Measurements from ENCODE around the gene SEPTIN8.

The SEPTIN8 gene

DNA sequence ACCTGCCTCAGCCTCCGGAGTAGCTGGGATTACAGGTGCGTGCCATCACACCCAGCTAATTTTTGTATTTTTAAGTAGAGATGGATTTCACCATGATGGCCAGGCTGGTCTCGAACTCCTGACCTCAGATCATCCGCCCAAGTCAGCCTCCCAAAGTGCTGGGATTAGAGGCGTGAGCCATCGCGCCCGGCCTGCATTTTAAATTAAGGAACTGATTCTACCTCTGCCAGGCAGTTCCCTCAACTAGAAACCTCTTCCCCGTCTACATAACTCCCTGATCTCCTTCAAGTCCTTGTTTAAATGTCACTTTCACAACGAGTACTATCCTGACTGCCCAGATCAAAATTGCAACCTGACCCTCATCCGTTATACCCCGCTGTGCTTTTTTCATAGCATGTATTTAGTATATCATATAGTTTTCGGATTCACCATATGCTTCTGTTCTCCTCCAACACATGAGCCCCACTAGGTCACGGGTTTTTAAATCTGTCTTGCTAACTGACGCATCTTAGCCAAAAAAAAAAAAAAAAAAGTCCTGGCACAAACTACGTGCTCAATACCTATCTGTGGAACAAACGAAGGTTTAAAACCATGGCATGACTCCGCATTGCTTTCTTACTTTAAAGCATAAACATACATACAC, 35.2 kb upstream of the SEPTIN8 start:
- no peak for TF ChIP-seq EZH2phosphoT487 (conservative IDR thresholded peaks at IDR 0.05; ENCODE audit: low read length)
- TF ChIP-seq CTCF (IDR thresholded peaks at IDR 0.05; ENCODE audit: insufficient read depth, low read length, poor library complexity, severe bottlenecking) = no peak
- no peak overlapping the region for H3K27ac ChIP-seq (ENCODE audit: low read depth, low read length)
- no peaks in the 10 kb centered on the region for H4K20me1 ChIP-seq (ENCODE audit: low read depth, low read length)
- no peaks in the 10 kb centered on the region for H3K9me3 ChIP-seq (ENCODE audit: insufficient read depth, low read length)
- H3F3A ChIP-seq (ENCODE audit: insufficient read depth) = no peaks in the 10 kb centered on the region
- no peak overlapping the region for H2AFZ ChIP-seq (ENCODE audit: low read depth, low read length, severe bottlenecking)
- H3K4me3 ChIP-seq (ENCODE audit: insufficient read depth, low read length, poor library complexity, severe bottlenecking) = no peak overlapping the region
- no peak overlapping the region for H3K9ac ChIP-seq (ENCODE audit: low read length)
- H3K36me3 ChIP-seq (ENCODE audit: low read length) = no peaks in the 10 kb centered on the region
- no peak overlapping the region for H3K4me2 ChIP-seq (ENCODE audit: low read depth, low read length, poor library complexity, severe bottlenecking)
- H3K79me2 ChIP-seq (ENCODE audit: insufficient read depth, low read length) = no peaks in the 10 kb centered on the region
- H3K9me2 ChIP-seq (replicated peaks; ENCODE audit: insufficient read depth, low read length) = no peaks in the 10 kb centered on the region
- no peaks in the 10 kb centered on the region for H3K27me3 ChIP-seq (ENCODE audit: low read length)

- Histone ChIP-seq H3K36me3 (ENCODE audit: low read length) (no peaks in the 10 kb centered on the region), H3K27ac (ENCODE audit: low read depth, low read length) (no peak overlapping the region), H3K4me3 (ENCODE audit: insufficient read depth, low read length, poor library complexity, severe bottlenecking) (no peak overlapping the region), H3K9ac (ENCODE audit: low read length) (no peak overlapping the region), H3K9me3 (ENCODE audit: insufficient read depth, low read length) (no peaks in the 10 kb centered on the region), H2AFZ (ENCODE audit: low read depth, low read length, severe bottlenecking) (no peak overlapping the region), H4K20me1 (ENCODE audit: low read depth, low read length) (no peaks in the 10 kb centered on the region), H3F3A (ENCODE audit: insufficient read depth) (no peaks in the 10 kb centered on the region), H3K4me2 (ENCODE audit: low read depth, low read length, poor library complexity, severe bottlenecking) (no peak overlapping the region), H3K9me2 (replicated peaks; ENCODE audit: insufficient read depth, low read length) (no peaks in the 10 kb centered on the region), H3K27me3 (ENCODE audit: low read length) (no peaks in the 10 kb centered on the region), H3K79me2 (ENCODE audit: insufficient read depth, low read length) (no peaks in the 10 kb centered on the region)
- no peak for TF ChIP-seq CTCF (IDR thresholded peaks at IDR 0.05; ENCODE audit: insufficient read depth, low read length, poor library complexity, severe bottlenecking)
- TF ChIP-seq EZH2phosphoT487 (conservative IDR thresholded peaks at IDR 0.05; ENCODE audit: low read length) = no peak
Observed at GRCh38 chr5:132810605-132811004, 33.6 kb upstream of the SEPTIN8 start.

GRCh38 chr5:132808866-132809265, 31.8 kb upstream of the SEPTIN8 start:
- Histone ChIP-seq H3K4me2 (ENCODE audit: low read depth, low read length, poor library complexity, severe bottlenecking) (no peak overlapping the region), H3K9me2 (replicated peaks; ENCODE audit: insufficient read depth, low read length) (no peaks in the 10 kb centered on the region), H4K20me1 (ENCODE audit: low read depth, low read length) (no peaks in the 10 kb centered on the region), H3K27me3 (ENCODE audit: low read length) (no peaks in the 10 kb centered on the region), H3F3A (ENCODE audit: insufficient read depth) (no peaks in the 10 kb centered on the region), H3K27ac (ENCODE audit: low read depth, low read length) (no peak overlapping the region), H3K36me3 (ENCODE audit: low read length) (no peaks in the 10 kb centered on the region), H3K79me2 (ENCODE audit: insufficient read depth, low read length) (no peaks in the 10 kb centered on the region), H3K9ac (ENCODE audit: low read length) (no peak overlapping the region), H2AFZ (ENCODE audit: low read depth, low read length, severe bottlenecking) (no peak overlapping the region), H3K9me3 (ENCODE audit: insufficient read depth, low read length) (no peaks in the 10 kb centered on the region), H3K4me3 (ENCODE audit: insufficient read depth, low read length, poor library complexity, severe bottlenecking) (no peak overlapping the region)
- TF ChIP-seq EZH2phosphoT487 (conservative IDR thresholded peaks at IDR 0.05; ENCODE audit: low read length) (no peak), CTCF (IDR thresholded peaks at IDR 0.05; ENCODE audit: insufficient read depth, low read length, poor library complexity, severe bottlenecking) (no peak)
